OCI-M2 (cell line): ENCODE data around the gene NELFE.
"Not testable (repeated sequence)": the region's sequence is repeated elsewhere in the genome, so short reads cannot be mapped to it uniquely, and the experiment has no call there.

Source experiments
- DNase-seq: peaks from one replicate; lab custom pipeline; 2025; ENCODE audit not compliant: unreplicated experiment; lab: John Stamatoyannopoulos, UW

Gene NELFE

GRCh38 chr6:31976065-31976464, 17.3 kb upstream of the NELFE start:
- not testable (repeated sequence) for DNase-seq

DNA sequence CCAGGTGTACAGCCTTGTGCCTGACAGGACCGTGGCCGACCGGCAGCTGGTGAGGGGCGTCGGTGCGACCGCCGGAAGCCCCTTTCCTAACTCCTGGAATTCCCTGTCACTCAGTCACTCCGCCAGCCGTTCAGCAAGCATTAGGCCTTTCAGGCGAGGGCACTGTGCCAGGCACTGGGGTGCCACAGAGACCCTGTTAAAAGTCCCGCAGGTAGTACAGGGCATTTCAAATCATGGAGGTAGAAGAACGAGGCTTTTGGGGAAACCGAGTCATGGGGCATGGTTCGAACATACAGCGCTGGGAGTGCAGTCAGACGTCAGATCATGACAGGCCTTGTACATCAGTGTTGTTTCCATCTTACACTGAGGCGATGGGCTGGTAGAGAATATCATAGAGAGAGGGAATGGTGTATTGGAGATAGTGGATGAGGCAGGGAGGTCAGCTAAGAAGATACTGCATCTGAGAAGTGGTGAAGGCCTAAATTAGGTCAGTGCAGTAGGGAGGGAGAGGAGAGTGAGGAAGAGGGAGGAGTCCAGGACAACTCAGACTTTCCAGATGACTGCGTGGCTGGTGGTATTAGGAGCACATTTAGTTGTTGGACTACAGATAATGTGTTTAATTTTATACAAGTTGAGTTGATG, 14.1 kb upstream of the NELFE start:
- DNase-seq, result peak; percentile 29

DNA sequence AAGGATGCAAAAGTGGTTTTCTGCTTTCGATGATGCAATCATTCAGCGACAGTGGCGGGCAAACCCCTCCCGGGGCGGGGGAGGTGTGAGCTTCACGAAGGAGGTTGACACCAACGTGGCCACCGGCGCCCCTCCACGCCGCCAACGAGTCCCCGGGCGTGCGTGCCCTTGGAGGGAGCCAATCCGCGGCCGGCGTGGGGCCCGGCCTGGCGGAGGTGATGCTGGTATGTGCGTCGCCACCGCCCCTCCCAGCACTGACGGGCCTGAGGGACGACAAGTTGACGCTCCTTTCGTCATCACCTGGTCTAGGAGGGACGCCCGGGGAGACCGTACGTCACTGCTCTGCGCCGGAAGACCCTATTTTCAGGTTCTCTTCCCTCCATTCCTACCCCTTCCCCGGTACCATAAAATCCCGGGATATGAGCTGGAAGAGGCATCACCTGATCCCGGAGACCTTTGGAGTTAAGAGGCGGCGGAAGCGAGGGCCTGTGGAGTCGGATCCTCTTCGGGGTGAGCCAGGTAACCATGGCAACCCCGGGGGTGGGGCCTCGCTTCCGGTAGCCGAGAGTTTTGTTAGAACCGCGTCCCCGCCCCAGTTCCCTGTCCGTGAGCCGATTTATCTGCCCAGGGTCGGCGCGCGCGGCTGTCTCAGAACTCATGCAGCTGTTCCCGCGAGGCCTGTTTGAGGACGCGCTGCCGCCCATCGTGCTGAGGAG, 13.4 kb upstream of the NELFE start, which contains the start of gene DXO:
Gene DXO, minus strand, starts transcription at position 146 of the 716 bp plus-strand sequence. CDS start 463 bp downstream, outside the sequence.
- peak; percentile 92 for DNase-seq

GRCh38 chr6:31971279-31971992, 12.7 kb upstream of the NELFE start:
- DNase-seq, result no peak

DNA sequence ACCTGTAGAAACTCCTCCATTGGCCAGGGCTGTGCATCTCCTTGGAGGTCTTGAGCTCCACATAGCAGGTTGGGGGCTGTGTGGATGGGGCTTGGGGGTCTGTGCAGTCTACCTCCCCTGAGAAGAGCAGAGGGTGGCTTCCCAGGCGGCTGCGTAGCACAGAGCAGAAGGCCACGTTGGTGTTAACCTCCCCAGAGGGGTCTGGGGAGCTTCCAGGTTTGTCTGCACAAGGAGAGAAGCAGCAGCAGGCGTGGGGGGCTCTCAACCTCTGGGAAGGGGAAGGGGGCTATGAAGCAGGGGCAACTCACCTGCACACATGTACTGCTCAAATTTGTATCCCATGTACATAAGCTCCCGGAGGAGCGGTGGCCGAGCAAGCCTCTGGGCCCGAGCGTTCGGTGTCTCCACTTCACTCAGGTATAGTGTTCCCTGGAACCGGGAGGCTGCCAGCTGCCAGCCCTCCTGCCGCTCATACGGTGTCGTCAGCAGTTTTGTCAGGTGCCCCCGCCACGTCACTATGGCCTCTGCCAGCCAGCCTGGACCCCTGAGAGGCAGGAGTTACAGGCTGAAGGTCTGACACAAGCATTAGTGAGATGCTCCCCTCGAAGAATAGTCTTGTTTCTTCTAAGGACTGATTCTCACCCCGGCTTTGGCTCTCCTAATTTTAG, 12.0 kb upstream of the NELFE start:
- DNase-seq, result no peak

- no peak for DNase-seq
Observed at GRCh38 chr6:31969712-31970603, 11.2 kb upstream of the NELFE start.

GRCh38 chr6:31968791-31969711, 10.3 kb upstream of the NELFE start:
- DNase-seq, result no peak

DNA sequence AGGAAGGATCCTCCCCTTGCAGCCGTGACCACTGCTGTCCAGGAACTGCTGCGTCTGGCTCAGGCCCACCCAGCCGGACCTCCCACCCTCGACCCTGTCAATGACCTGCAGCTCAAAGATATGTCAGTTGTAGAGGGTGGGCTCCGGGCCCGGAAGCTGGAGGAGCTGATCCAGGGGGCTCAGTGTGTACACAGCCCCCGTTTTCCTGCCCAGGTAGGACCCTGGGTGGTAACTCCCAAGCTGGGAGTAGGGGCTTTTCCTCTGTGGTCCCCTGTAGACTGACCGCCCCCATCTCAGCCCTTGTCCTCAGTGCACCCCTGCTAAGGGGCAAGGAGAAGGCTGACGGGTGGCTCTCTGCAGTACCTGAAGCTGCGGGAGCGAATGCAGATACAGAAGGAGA, 9.6 kb upstream of the NELFE start:
- no peak for DNase-seq

DNA sequence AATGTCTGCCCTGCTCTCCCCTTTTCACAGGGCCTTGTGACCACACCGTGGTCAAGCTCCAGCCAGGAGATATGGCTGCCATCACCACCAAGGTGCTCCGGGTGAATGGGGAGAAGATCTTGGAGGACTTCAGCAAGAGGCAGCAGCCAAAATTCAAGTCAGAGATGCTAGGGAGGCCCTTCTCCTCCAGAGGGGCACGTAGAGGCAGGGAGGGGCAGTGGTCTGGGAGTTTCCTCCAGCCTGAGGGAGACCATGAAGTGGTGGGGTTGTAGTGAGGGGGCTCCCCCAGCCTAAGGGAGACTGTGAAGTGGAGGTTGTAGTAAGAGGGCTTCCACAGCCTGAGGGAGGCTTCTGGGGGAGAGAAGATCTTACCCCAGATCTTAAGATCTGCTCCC, 9.2 kb upstream of the NELFE start:
- DNase-seq, result no peak

GRCh38 chr6:31966997-31967925, 8.5 kb upstream of the NELFE start:
- no peak for DNase-seq

DNA sequence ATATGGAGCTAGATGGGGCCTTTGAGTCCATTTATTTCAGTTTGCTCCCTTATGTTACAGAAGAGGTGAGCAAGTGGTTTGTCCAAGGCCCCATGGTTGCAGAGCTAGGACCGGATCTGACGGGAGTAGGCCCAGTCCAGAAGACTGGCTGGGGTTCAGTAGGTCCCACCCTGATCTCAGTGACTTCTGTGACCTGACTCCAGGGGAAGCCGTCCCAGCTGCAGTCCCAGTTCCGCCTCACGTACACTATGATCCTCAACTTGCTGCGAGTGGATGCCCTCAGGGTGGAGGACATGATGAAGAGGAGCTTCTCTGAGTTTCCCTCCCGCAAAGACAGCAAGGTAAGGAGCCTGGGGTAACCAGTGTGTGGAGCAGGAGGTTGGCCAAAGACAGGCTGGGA, 7.7 kb upstream of the NELFE start:
- no peak for DNase-seq

DNA sequence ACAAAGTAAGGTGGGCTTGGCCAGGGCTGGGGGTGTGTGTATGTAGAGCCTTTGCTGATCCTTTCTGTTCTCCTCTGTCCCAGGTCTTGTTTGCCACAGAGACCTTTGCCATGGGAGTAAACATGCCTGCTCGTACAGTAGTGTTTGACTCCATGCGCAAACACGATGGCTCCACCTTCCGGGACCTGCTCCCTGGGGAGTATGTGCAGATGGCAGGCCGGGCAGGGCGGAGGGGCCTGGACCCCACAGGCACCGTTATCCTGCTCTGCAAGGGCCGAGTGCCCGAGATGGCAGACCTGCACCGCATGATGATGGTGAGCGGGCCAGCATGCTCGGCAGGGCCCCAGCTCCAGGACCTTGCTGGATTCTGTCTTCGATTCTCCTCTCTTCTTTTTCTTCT, 6.9 kb upstream of the NELFE start:
- DNase-seq, result no peak

- DNase-seq, result no peak
Observed at GRCh38 chr6:31963921-31964320, 5.2 kb upstream of the NELFE start.

GRCh38 chr6:31961616-31962015, 2.8 kb upstream of the NELFE start:
- DNase-seq, result no peak

DNA sequence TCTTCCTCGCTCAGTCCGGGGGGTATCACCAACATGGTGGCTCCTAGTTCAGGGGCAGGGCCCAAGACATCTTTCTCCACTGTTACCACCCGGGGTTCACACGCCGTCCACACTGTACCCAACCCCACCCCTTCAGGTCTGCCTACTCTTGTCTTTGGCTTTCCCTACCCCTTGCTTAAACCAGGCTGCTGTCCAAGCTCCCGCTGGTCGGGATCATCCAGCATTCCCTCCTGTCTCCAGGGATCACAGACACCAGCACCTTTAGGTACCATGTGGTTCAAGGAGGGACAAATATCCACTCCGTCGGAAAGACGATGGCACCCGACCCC, 395 bp downstream of the NELFE start:
- DNase-seq, result no peak

- no peak for DNase-seq
Observed at GRCh38 chr6:31956796-31957195, 2.0 kb downstream of the NELFE start.

DNA sequence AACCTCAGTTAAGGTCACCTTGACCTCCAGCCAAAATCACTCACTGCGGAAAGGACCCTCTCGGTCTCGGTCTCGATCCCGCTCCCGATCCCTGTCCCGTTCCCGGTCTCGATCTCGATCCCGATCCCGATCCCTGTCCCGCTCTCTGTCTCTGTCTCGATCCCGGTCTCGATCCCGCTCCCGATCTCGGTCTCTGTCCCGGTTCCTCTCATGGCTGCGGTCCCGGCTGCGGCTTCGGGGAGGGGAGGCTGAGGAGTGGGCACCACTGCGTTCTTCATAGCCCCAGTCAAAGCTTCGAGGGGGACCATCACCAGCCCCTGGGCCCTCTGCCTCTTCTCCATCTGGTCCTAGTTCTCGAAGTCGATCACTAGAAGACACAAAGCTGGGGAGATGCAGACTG, 4.3 kb downstream of the NELFE start:
- DNase-seq, result no peak

GRCh38 chr6:31952890-31953289, 5.9 kb downstream of the NELFE start:
- no peak for DNase-seq
